Natural killer cell treated with Interleukin-12 subunit alpha and Interleukin-12 subunit beta and Interleukin-15 and Interleukin-18, amount 100 ng/mL, for 72 hours (primary cell): ENCODE measurements around the gene COL7A1. TPM values are rescaled to one million over a fixed set of nuclear protein-coding genes. Genes with fewer than 3 reads are reported as not detected.

Source experiments
- ATAC-seq, 2 donors: fragments of 150-1000 bp; cut with Tn5 transposase in 1 of 2; sonication (Bioruptor Pico), chemical (Tn5 transposase) in 1 of 2; 2 replicates each; pipeline ENCODE4 v1.10.0; 2021
- DNase-seq: peaks from one replicate; pipeline ENCODE4 v3.0.0; 2022; ENCODE audit warnings: low spot score
- H3K27ac Mint-ChIP-seq, 2 donors: 1 replicate in 1 of 2; 2 replicates in 1 of 2; pipeline ENCODE4 v1.8.0; 2022; ENCODE audit warnings: mixed read lengths in 2 of 2, mild to moderate bottlenecking in 1 of 2, moderate library complexity in 1 of 2
- H3K27me3 Mint-ChIP-seq, 2 donors: 1 replicate in 1 of 2; 2 replicates in 1 of 2; pipeline ENCODE4 v1.8.0; 2022; ENCODE audit warnings: mixed read lengths in 2 of 2
- H3K36me3 Mint-ChIP-seq: one replicate; pipeline ENCODE4 v1.8.0; 2022; ENCODE audit warnings: mixed read lengths
- H3K4me1 Mint-ChIP-seq, 2 donors: 1 replicate in 1 of 2; 2 replicates in 1 of 2; pipeline ENCODE4 v1.8.0; 2022; ENCODE audit warnings: low read depth in 2 of 2, mixed read lengths in 2 of 2, mild to moderate bottlenecking in 1 of 2
- H3K4me3 Mint-ChIP-seq: one replicate; pipeline ENCODE4 v1.8.0; 2022; ENCODE audit warnings: mixed read lengths
- H3K9me3 Mint-ChIP-seq: 2 replicates; pipeline ENCODE4 v1.8.0; 2022; ENCODE audit warnings: mixed read lengths
- total RNA-seq, 2 donors: library from RNA; stranded (reverse); gene quantifications; one replicate each; pipeline ENCODE4 v1.2.3, GENCODE V29; 2022

The COL7A1 gene
- 1 to 10 TPM; 1.5 to 1.8 TPM for total RNA-seq

- Mint-ChIP-seq H3K27ac (no peak within 1 kb of the TSS), H3K4me3 (no peak within 1 kb of the TSS), H3K4me1 (peaks cover 0 to 4% of the 10 kb centered on the region in 2 donors), H3K9me3 (no peaks in the 10 kb centered on the region), H3K27me3 (peaks cover 0 to 17% of the 10 kb centered on the region in 2 donors), H3K36me3 (no peaks in the 10 kb centered on the region)
- ATAC-seq, result no peak
- DNase-seq, result no peak
Measured at GRCh38 chr3:48595075-48595525, at the start of gene COL7A1. Gene COL7A1, minus strand, starts transcription at chr3:48595329. Its CDS starts 170 bp downstream, at chr3:48595159.

- H3K27me3 Mint-ChIP-seq, result no peaks in the 10 kb centered on the region
- H3K4me3 Mint-ChIP-seq, result no peak overlapping the region
- no peak for ATAC-seq
- H3K4me1 Mint-ChIP-seq, result no peaks in the 10 kb centered on the region
- H3K36me3 Mint-ChIP-seq, result no peaks in the 10 kb centered on the region
- H3K9me3 Mint-ChIP-seq, result no peaks in the 10 kb centered on the region
- no peak overlapping the region for H3K27ac Mint-ChIP-seq
- DNase-seq, result no peak
Measured at GRCh38 chr3:48642605-48643004, 47.5 kb upstream of the COL7A1 start.

- Mint-ChIP-seq H3K4me1 (no peaks in the 10 kb centered on the region), H3K27me3 (no peaks in the 10 kb centered on the region), H3K4me3 (no peak overlapping the region), H3K27ac (no peak overlapping the region), H3K36me3 (no peaks in the 10 kb centered on the region), H3K9me3 (no peaks in the 10 kb centered on the region)
- no peak for DNase-seq
- ATAC-seq, result no peak
Measured at GRCh38 chr3:48641396-48641795, 46.3 kb upstream of the COL7A1 start.

- H3K27me3 Mint-ChIP-seq, result no peaks in the 10 kb centered on the region
- H3K36me3 Mint-ChIP-seq, result no peaks in the 10 kb centered on the region
- ATAC-seq, result no peak
- no peaks in the 10 kb centered on the region for H3K9me3 Mint-ChIP-seq
- H3K27ac Mint-ChIP-seq, result no peak overlapping the region
- no peak overlapping the region for H3K4me3 Mint-ChIP-seq
- no peak for DNase-seq
- peaks cover 0 to 3% of the 10 kb centered on the region in 2 donors for H3K4me1 Mint-ChIP-seq
Measured at GRCh38 chr3:48639944-48640606, 44.9 kb upstream of the COL7A1 start.

GRCh38 chr3:48637305-48637704, 42.2 kb upstream of the COL7A1 start:
- H3K9me3 Mint-ChIP-seq, result no peaks in the 10 kb centered on the region
- H3K4me3 Mint-ChIP-seq, result no peak overlapping the region
- H3K36me3 Mint-ChIP-seq, result no peaks in the 10 kb centered on the region
- H3K27me3 Mint-ChIP-seq, result no peaks in the 10 kb centered on the region
- ATAC-seq (no peak), DNase-seq (no peak)
- H3K27ac Mint-ChIP-seq, result no peak overlapping the region
- peaks cover 7 to 9% of the 10 kb centered on the region in 2 donors for H3K4me1 Mint-ChIP-seq

GRCh38 chr3:48636149-48636655, 41.1 kb upstream of the COL7A1 start:
- Mint-ChIP-seq H3K27me3 (no peaks in the 10 kb centered on the region), H3K4me3 (peak overlapping the region; percentile 81), H3K27ac (peak overlapping the region in 1 of 2 donors; percentile 72), H3K36me3 (no peaks in the 10 kb centered on the region), H3K4me1 (peaks cover 7 to 9% of the 10 kb centered on the region in 2 donors), H3K9me3 (no peaks in the 10 kb centered on the region)
- DNase-seq (no peak), ATAC-seq (no peak)

GRCh38 chr3:48635222-48636021, 40.3 kb upstream of the COL7A1 start, which contains the start of gene SLC26A6:
Gene SLC26A6, minus strand, starts transcription at chr3:48635461. Its CDS starts 68 bp downstream, at chr3:48635393.
- peak; percentile 99 for DNase-seq

GRCh38 chr3:48634661-48635221, 39.6 kb upstream of the COL7A1 start:
- no peaks in the 10 kb centered on the region for H3K27me3 Mint-ChIP-seq
- peak overlapping the region in 1 of 2 donors; percentile 21 for H3K27ac Mint-ChIP-seq
- H3K4me1 Mint-ChIP-seq, result peaks cover 7 to 9% of the 10 kb centered on the region in 2 donors
- H3K36me3 Mint-ChIP-seq, result no peaks in the 10 kb centered on the region
- H3K9me3 Mint-ChIP-seq, result no peaks in the 10 kb centered on the region
- peak; percentile 75 for DNase-seq
- peak; percentile 26 to 31 for ATAC-seq
- peak overlapping the region; percentile 81 for H3K4me3 Mint-ChIP-seq

More at GRCh38 chr3:48635222-48636021, 40.3 kb upstream of the COL7A1 start, which contains the start of gene SLC26A6:
- peak; percentile 98 for ATAC-seq
- Mint-ChIP-seq H3K36me3 (no peaks in the 10 kb centered on the region), H3K4me1 (peaks cover 7 to 9% of the 10 kb centered on the region in 2 donors), H3K4me3 (peak within 1 kb of the TSS; percentile 81), H3K9me3 (no peaks in the 10 kb centered on the region), H3K27ac (peak within 1 kb of the TSS in 1 of 2 donors; percentile 72), H3K27me3 (no peaks in the 10 kb centered on the region)

- Mint-ChIP-seq H3K4me3 (peak overlapping the region; percentile 81), H3K4me1 (peaks cover 7 to 13% of the 10 kb centered on the region in 2 donors), H3K36me3 (no peaks in the 10 kb centered on the region), H3K9me3 (no peaks in the 10 kb centered on the region), H3K27ac (no peak overlapping the region), H3K27me3 (no peaks in the 10 kb centered on the region)
- DNase-seq, result no peak
- ATAC-seq, result no peak
Measured at GRCh38 chr3:48633743-48634142, 38.6 kb upstream of the COL7A1 start.

GRCh38 chr3:48633256-48633655, 38.1 kb upstream of the COL7A1 start:
- Mint-ChIP-seq H3K4me1 (peaks cover 7 to 15% of the 10 kb centered on the region in 2 donors), H3K9me3 (no peaks in the 10 kb centered on the region), H3K27ac (no peak overlapping the region), H3K36me3 (no peaks in the 10 kb centered on the region), H3K27me3 (no peaks in the 10 kb centered on the region), H3K4me3 (no peak overlapping the region)
- no peak for ATAC-seq
- peak; percentile 48 for DNase-seq

- Mint-ChIP-seq H3K4me3 (no peak overlapping the region), H3K4me1 (peaks cover 7 to 15% of the 10 kb centered on the region in 2 donors), H3K36me3 (peaks cover 10% of the 10 kb centered on the region), H3K27me3 (no peaks in the 10 kb centered on the region), H3K9me3 (no peaks in the 10 kb centered on the region), H3K27ac (no peak overlapping the region)
- no peak for ATAC-seq
- peak; percentile 60 for DNase-seq
Measured at GRCh38 chr3:48631516-48632448, 36.7 kb upstream of the COL7A1 start.

GRCh38 chr3:48630833-48631232, 35.7 kb upstream of the COL7A1 start:
- Mint-ChIP-seq H3K4me1 (peaks cover 7 to 15% of the 10 kb centered on the region in 2 donors), H3K4me3 (no peak overlapping the region), H3K27ac (no peak overlapping the region), H3K9me3 (no peaks in the 10 kb centered on the region), H3K27me3 (no peaks in the 10 kb centered on the region), H3K36me3 (peaks cover 10% of the 10 kb centered on the region)
- ATAC-seq (no peak), DNase-seq (peak; percentile 42)

- Mint-ChIP-seq H3K4me3 (no peak overlapping the region), H3K36me3 (peaks cover 10% of the 10 kb centered on the region), H3K27me3 (no peaks in the 10 kb centered on the region), H3K9me3 (no peaks in the 10 kb centered on the region), H3K27ac (no peak overlapping the region), H3K4me1 (peaks cover 7 to 13% of the 10 kb centered on the region in 2 donors)
- DNase-seq (peak; percentile 18), ATAC-seq (no peak)
Measured at GRCh38 chr3:48630407-48630806, 35.3 kb upstream of the COL7A1 start.
